ENCODE results near the gene MMAB. TPM values are rescaled to one million over a fixed set of nuclear protein-coding genes. Genes with fewer than 3 reads are reported as not detected.
"Not testable (repeated sequence)": the region's sequence is repeated elsewhere in the genome, so short reads cannot be mapped to it uniquely, and the experiment has no call there.

Gene MMAB
- total RNA-seq, 2 experiments from 2014 or later, result 35.4 to 40.9 TPM

DNA sequence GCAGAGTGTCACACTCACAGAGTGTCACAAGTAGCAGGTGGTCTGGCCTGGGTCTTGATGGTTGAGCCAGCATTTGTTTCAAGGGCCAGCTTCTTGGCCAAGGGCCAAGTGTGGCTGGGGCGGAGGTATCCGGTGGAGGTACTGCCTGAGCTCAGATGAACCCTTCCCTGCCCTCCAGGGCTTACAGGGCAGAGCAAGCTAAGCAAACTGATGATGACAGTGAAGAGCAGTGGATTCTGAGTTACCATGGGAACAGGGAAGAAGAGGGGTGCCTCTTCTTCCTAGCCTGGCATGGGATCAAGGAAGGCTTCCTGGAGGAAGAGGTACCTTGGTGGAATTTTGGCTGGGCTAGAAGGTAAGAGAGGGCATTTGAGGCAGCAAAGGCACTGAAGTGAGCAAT lies 36.0 kb upstream of the MMAB start:
- DNase-seq, result no peak
- Mint-ChIP-seq H3K4me1 (peaks cover 12% of the 10 kb centered on the region), H3K27me3 (peaks cover 35% of the 10 kb centered on the region), H3K36me3 (no peaks in the 10 kb centered on the region), H3K27ac (no peak overlapping the region), H3K4me3 (no peak overlapping the region), H3K9me3 (ENCODE audit: low read depth) (no peaks in the 10 kb centered on the region)
- CTCF ChIA-PET, result interaction anchor here (0.7 to 3.5 kb wide), 4 partner anchors 9 to 166 kb away, joined by 3 to 17 read pairs (median 4); no protein-coding TSS in a partner anchor
- no peak for ATAC-seq

DNA sequence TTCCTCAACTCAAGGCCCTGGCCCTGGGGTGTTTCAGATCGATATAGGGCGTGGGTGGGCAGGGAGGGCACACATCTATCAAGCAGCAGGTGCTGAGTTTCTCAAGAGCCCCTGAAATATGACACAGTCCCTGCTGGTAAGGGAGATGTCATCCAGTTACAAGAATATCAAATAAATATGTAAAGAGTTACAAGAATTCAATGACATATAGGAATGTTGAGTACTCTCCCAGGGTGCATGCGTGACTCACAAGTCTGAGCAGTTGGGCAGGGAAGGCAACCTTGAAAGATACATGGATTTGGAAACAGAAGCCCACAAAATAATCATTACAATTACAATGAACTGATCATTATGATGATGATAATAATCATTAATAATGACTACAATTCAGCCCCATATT lies 35.5 kb upstream of the MMAB start:
- H3K9me3 Mint-ChIP-seq (ENCODE audit: low read depth), result no peaks in the 10 kb centered on the region
- H3K36me3 Mint-ChIP-seq, result no peaks in the 10 kb centered on the region
- CTCF ChIA-PET, result interaction anchor here (0.7 to 3.5 kb wide), 3 partner anchors 10 to 166 kb away, joined by 3 to 17 read pairs (median 3); no protein-coding TSS in a partner anchor
- DNase-seq, result no peak
- no peak overlapping the region for H3K27ac Mint-ChIP-seq
- no peak overlapping the region for H3K4me3 Mint-ChIP-seq
- peaks cover 34% of the 10 kb centered on the region for H3K27me3 Mint-ChIP-seq
- no peak for ATAC-seq
- H3K4me1 Mint-ChIP-seq, result peaks cover 18% of the 10 kb centered on the region

DNA sequence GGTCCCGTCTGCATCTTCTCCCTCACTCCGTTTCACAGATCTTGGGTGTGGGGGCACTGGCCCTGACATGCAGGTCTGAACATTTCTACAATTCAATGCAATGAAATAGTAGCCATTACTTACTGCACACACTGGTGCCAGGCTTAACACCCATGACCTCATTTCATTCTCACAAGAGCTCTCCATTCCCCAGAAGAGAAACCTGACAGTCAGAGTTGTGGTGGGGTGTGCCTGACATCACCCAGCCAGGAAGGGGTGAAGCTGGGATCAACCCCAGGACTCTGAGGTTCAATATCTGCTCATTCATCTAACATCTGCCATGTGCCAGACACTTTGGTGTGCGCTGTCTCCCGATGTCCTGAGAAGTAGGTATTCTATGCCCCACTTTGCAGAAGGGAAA lies 35.0 kb upstream of the MMAB start:
- no peak overlapping the region for H3K4me3 Mint-ChIP-seq
- CTCF ChIA-PET, result interaction anchor here (3.5 kb wide), 1 partner anchor 11 kb away, joined by 17 read pairs; no protein-coding TSS in a partner anchor
- ATAC-seq, result peak; percentile 58
- peaks cover 23% of the 10 kb centered on the region for H3K4me1 Mint-ChIP-seq
- H3K27ac Mint-ChIP-seq, result no peak overlapping the region
- H3K36me3 Mint-ChIP-seq, result no peaks in the 10 kb centered on the region
- DNase-seq, result no peak
- peaks cover 29% of the 10 kb centered on the region for H3K27me3 Mint-ChIP-seq
- no peaks in the 10 kb centered on the region for H3K9me3 Mint-ChIP-seq (ENCODE audit: low read depth)

DNA sequence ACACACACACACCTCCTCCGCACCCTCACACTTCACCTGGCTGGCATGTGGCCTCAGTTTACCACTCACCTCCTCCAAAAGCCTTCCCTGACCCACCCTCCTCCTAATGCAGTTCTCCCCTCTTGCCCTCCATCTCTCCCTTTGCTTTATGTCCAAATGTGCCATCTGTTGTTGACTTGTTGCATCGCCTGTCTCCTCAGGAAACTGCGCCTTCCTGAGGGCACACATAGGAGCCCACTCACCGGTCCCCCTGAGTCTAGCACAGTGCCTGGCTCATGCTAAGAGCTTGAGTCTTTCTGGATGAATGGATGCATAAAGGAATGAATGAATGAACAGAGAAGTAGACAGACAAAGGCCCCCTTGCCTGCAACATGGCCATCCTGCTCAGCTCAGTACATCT lies 34.3 kb upstream of the MMAB start:
- peaks cover 24% of the 10 kb centered on the region for H3K4me1 Mint-ChIP-seq
- no peak for DNase-seq
- H3K36me3 Mint-ChIP-seq, result no peaks in the 10 kb centered on the region
- no peaks in the 10 kb centered on the region for H3K9me3 Mint-ChIP-seq (ENCODE audit: low read depth)
- CTCF ChIA-PET, result interaction anchor here (2.3 to 3.5 kb wide), 2 partner anchors 10 kb away, joined by 14 to 17 read pairs; no protein-coding TSS in a partner anchor
- ATAC-seq, result no peak
- peaks cover 22% of the 10 kb centered on the region for H3K27me3 Mint-ChIP-seq
- H3K4me3 Mint-ChIP-seq, result no peak overlapping the region
- no peak overlapping the region for H3K27ac Mint-ChIP-seq

DNA sequence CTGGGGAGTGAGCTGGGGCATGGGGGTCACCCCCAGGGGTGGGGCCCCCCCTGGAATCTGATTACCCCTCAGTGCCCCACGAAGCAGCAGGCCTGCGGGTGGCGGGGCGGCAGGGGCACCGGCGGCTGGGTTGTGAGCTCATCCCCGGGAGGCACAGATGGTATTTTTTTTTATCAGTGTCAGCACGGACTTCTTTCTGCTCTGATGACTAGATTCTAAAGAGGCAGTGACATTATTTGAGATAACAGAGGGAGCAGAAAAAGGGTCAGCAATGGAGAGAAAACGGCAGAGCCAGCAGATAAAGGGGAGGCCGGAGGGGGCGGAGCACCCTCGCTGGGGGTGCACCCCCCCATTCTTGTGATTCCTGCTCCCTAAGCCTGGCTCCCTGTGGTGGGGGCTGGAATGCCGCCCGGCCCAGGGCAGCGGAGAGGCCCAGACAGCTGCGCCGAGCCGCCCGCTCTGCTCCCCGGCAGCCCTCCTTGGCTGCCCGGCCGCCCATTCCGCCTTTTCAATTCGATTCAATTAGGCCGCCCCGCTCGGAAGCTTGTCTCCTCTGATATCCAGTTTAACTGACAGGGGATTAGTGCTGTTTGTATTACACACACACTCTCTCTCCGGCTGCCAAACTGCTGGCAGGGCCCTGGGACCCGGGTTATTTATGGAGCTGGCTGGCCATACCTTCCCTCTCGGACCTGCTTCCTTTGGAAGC lies 33.2 kb upstream of the MMAB start:
- peaks cover 15% of the 10 kb centered on the region for H3K27me3 Mint-ChIP-seq
- H3K4me3 Mint-ChIP-seq, result no peak overlapping the region
- ATAC-seq, result no peak
- H3K27ac Mint-ChIP-seq, result no peak overlapping the region
- no peak for DNase-seq
- peaks cover 24% of the 10 kb centered on the region for H3K4me1 Mint-ChIP-seq
- H3K9me3 Mint-ChIP-seq (ENCODE audit: low read depth), result no peaks in the 10 kb centered on the region
- H3K36me3 Mint-ChIP-seq, result no peaks in the 10 kb centered on the region
- CTCF ChIA-PET, result interaction anchor here (1.0 to 2.3 kb wide), 2 partner anchors 9 to 33 kb away, joined by 3 to 14 read pairs; partner anchors contain the start of genes MMAB and MVK

DNA sequence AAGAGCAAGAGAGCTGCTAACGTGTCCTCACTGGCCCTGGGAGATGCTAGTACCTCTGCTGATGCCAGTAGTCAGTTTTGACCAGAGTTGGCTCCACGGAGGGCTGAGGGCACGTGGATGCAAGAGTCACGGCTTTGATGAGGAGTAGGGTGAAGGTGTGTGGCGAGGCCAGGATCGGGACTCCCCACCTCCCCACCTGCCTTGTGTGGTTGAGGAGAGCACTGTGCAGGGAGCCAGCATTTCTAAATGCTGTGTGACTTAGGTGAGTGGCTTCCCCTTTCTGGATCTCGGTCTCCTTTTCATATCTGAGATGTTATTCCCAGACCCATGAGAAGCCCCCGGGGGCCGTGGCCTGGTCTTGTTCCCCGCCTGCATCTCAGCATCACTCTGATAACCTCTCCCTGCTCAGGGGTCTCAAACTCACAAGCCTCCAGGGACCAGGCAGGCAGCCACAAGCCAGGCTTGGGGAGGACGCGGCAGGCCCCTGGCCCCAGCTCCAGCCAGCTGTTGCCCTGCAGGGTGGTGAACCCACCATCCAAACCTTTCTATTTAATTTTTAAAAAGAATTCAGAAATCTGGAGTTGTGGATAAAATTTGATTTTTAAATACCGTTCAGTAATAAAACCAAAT lies 32.4 kb upstream of the MMAB start:
- Mint-ChIP-seq H3K4me1 (peaks cover 24% of the 10 kb centered on the region), H3K9me3 (ENCODE audit: low read depth) (no peaks in the 10 kb centered on the region), H3K4me3 (no peak overlapping the region), H3K27me3 (peaks cover 15% of the 10 kb centered on the region), H3K27ac (no peak overlapping the region), H3K36me3 (no peaks in the 10 kb centered on the region)
- ATAC-seq (no peak), DNase-seq (no peak)
- CTCF ChIA-PET, result interaction anchor here (1.0 to 2.3 kb wide), 2 partner anchors 8 to 32 kb away, joined by 3 to 14 read pairs; partner anchors contain the start of genes MMAB and MVK

DNA sequence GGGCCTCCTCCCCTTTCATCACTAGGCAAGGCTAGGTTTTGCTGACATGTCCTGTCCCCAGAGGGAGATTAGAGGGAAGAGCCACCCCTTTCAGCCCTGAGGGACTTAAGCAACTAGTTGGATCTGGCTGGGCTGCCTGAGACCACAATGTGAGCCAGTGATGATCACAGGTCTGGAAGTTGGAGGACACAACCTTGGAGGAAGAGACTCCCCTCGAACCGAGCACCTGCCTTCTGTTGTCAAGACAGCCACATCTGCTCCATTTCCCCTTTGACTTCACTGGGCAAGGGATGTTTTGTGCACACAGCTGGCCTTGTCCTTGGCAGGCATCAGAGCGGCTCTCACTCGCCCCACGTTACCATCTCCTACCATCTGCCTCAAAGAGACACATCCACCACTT lies 31.7 kb upstream of the MMAB start:
- H3K4me1 Mint-ChIP-seq, result peaks cover 24% of the 10 kb centered on the region
- CTCF ChIA-PET, result interaction anchor here (1.0 to 1.6 kb wide), 3 partner anchors 10 to 240 kb away, joined by 3 to 4 read pairs (median 3); partner anchors contain the start of genes MMAB and MVK
- peaks cover 15% of the 10 kb centered on the region for H3K27me3 Mint-ChIP-seq
- DNase-seq (no peak), ATAC-seq (no peak)
- no peaks in the 10 kb centered on the region for H3K9me3 Mint-ChIP-seq (ENCODE audit: low read depth)
- H3K36me3 Mint-ChIP-seq, result no peaks in the 10 kb centered on the region
- H3K27ac Mint-ChIP-seq, result no peak overlapping the region
- H3K4me3 Mint-ChIP-seq, result no peak overlapping the region

DNA sequence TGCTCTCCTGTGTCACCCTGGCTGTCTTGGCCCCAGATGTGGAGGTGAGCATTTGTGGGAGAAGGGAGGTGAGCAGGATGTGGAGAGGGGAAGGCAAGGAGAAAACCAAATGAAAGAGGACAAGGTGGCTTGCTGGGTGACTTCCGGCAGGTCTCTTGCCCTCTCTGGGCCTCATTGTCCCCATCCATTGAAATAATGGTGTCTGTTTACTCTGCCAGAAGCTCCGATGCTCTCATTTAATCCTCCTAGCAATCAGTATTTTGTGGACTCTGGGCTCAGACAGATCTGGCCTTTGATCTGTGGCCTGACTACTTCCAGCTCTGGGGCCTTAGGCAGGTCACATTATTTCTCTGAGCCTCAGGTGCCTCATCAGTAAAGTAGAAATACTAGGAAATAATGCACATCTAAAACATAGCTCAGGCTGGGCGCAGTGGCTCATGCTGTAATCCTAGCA lies 30.9 kb upstream of the MMAB start:
- Mint-ChIP-seq H3K27ac (peak overlapping the region; percentile 79), H3K4me3 (peak overlapping the region; percentile 50), H3K4me1 (peaks cover 24% of the 10 kb centered on the region), H3K36me3 (no peaks in the 10 kb centered on the region), H3K27me3 (peaks cover 10% of the 10 kb centered on the region), H3K9me3 (ENCODE audit: low read depth) (no peaks in the 10 kb centered on the region)
- CTCF ChIA-PET, result interaction anchor here (1.4 to 1.6 kb wide), 2 partner anchors 9 to 241 kb away, joined by 3 to 4 read pairs; no protein-coding TSS in a partner anchor
- ATAC-seq (peak; percentile 11), DNase-seq (no peak)

DNA sequence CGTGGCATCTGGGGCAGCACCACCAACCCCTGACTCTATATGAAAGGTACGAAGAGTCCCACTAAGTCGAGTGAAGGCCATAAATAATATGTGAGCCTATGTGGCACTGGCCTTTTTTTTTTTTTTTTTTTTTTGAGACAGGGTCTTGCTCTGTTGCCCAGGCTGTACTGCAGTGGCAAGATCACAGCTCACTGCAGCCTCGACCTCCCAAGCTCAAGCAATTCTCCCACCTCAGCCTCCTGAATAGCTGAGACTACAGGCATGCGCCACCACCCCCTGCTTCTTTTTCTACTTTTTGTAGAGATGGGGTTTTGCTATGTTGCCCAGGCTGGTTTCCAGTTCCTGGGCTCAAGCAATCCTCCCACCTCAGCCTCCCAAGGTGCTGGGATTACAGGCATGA lies 28.8 kb upstream of the MMAB start:
- H3K27ac Mint-ChIP-seq; ATAC-seq; H3K36me3 Mint-ChIP-seq; DNase-seq; H3K27me3 Mint-ChIP-seq; H3K9me3 Mint-ChIP-seq (ENCODE audit: low read depth); H3K4me3 Mint-ChIP-seq; CTCF ChIA-PET: not testable (repeated sequence)
- H3K4me1 Mint-ChIP-seq, result peaks cover 23% of the 10 kb centered on the region

DNA sequence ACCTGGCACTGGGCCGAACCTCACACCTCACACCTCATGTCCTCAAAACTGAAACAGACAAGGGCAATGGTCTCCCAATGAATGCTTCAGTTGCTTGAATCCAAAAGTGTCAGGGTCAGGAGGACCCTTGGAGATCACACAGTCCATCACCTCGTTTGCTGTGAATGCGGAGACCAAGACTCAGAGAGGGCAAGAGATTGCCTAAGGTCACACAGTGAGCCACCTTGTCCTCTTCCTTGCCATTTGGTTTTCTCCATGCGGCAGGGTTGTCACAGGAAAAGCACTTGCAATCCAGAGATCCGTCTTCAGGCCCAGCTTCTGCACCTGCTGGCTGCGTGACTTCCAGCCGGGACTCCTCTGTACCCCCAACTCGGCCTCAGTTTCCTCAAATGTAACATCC lies 28.3 kb upstream of the MMAB start:
- no peak for ATAC-seq
- Mint-ChIP-seq H3K4me3 (no peak overlapping the region), H3K27ac (no peak overlapping the region), H3K36me3 (no peaks in the 10 kb centered on the region), H3K9me3 (ENCODE audit: low read depth) (no peaks in the 10 kb centered on the region), H3K4me1 (peaks cover 23% of the 10 kb centered on the region), H3K27me3 (peaks cover 4% of the 10 kb centered on the region)
- CTCF ChIA-PET, result interaction anchor here (5.8 kb wide), 1 partner anchor 174 kb away, joined by 74 read pairs; no protein-coding TSS in a partner anchor
- no peak for DNase-seq

DNA sequence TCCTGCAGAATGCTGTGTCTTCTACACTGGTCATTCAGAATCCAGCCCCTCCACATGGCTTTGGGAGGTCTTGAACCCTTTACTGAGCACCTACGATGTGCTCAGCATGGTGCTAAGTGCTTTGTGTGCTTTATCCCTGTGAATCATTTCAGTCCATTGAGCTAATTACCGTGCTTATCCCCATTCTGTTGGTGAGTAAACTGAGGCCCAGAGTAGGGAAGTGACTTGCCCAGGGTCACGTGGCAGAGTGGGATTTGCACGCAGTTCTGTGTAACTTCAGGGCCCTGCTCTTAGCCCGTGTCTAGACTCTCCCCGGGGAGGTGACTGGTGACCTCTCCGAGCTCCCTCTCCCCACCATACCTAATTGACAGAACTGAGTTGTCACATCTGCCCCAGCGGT lies 27.7 kb upstream of the MMAB start:
- Mint-ChIP-seq H3K27me3 (peaks cover 4% of the 10 kb centered on the region), H3K4me3 (no peak overlapping the region), H3K36me3 (no peaks in the 10 kb centered on the region), H3K4me1 (peaks cover 23% of the 10 kb centered on the region), H3K27ac (no peak overlapping the region), H3K9me3 (ENCODE audit: low read depth) (no peaks in the 10 kb centered on the region)
- CTCF ChIA-PET, result interaction anchor here (5.8 kb wide), 1 partner anchor 174 kb away, joined by 74 read pairs; no protein-coding TSS in a partner anchor
- ATAC-seq, result no peak
- DNase-seq, result no peak

DNA sequence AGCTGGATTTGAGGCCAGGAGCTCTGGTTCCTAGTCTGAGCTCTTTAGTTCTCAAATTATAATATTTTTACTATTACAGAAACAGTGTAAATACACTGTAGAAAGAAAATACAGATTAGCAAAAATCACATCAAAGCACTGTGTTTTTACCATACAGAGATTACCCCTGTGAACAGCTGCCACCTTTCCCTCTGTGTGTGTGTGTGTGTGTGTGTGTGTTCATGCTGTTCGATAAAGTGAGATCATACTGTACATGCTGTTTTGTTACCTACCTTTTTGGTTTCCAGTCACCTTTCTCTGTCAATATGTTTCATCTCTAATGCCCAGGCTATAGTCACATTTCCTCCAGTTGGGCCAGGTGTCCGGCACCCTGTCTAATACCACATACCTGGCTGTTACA lies 27.2 kb upstream of the MMAB start:
- H3K9me3 Mint-ChIP-seq (ENCODE audit: low read depth), result no peaks in the 10 kb centered on the region
- CTCF ChIA-PET, result interaction anchor here (5.8 kb wide), 1 partner anchor 175 kb away, joined by 74 read pairs; no protein-coding TSS in a partner anchor
- H3K4me1 Mint-ChIP-seq, result peaks cover 28% of the 10 kb centered on the region
- no peak overlapping the region for H3K27ac Mint-ChIP-seq
- DNase-seq (no peak), ATAC-seq (no peak)
- no peak overlapping the region for H3K4me3 Mint-ChIP-seq
- H3K27me3 Mint-ChIP-seq, result peaks cover 2% of the 10 kb centered on the region
- H3K36me3 Mint-ChIP-seq, result no peaks in the 10 kb centered on the region

DNA sequence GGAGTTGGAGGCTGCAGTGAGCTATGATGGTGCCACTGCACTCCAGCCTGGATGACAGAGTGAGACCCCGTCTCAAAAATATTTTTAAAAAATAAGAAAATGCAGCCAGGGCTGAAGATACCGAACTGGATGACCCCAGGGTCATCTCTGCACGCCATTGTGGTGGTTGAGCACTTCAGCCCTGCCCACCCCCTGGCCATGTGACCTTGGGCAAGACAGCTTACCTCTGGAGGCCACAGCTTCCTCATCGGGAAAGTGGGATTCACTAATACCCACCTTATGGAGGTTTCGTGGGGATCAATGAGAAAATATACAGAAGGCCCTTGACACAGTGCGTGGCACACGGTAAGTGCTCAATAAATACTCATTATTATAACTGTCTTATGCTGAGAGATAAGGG lies 25.8 kb upstream of the MMAB start:
- CTCF ChIA-PET, result interaction anchor here (2.9 to 5.8 kb wide), 5 partner anchors 14 to 246 kb away, joined by 13 to 74 read pairs (median 19); partner anchors contain the start of genes FAM222A, MMAB and MVK
- Mint-ChIP-seq H3K36me3 (no peaks in the 10 kb centered on the region), H3K9me3 (ENCODE audit: low read depth) (no peaks in the 10 kb centered on the region), H3K4me3 (no peak overlapping the region), H3K27ac (no peak overlapping the region), H3K4me1 (peaks cover 34% of the 10 kb centered on the region), H3K27me3 (no peaks in the 10 kb centered on the region)
- ATAC-seq (no peak), DNase-seq (no peak)

Data from activated CD8-positive, alpha-beta memory T cell treated with anti-CD3 and anti-CD28 coated beads, Interleukin-2, amount 10 ng/mL, durations not matched to agents 7 days and 5 days (primary cell).